CD4-positive, alpha-beta T cell treated with Interleukin-17A for 1 hour (primary cell): ENCODE results near the gene MYRIP.
"Not testable (repeated sequence)": the region's sequence is repeated elsewhere in the genome, so short reads cannot be mapped to it uniquely, and the experiment has no call there.

Experiments used
- DNase-seq: peaks from one replicate; pipeline ENCODE4 v3.0.0-alpha.2; 2020

Gene MYRIP

GRCh38 chr3:39809181-39809994, at the start of gene MYRIP:
MYRIP (plus strand) TSS chr3:39809609; CDS start chr3:39900817, 91,208 bp downstream.
- no peak for DNase-seq

- no peak for DNase-seq
Observed at GRCh38 chr3:39760325-39760724, 49.1 kb upstream of the MYRIP start.

GRCh38 chr3:39762537-39763070, 46.8 kb upstream of the MYRIP start:
- no peak for DNase-seq

- no peak for DNase-seq
Observed at GRCh38 chr3:39763390-39763789, 46.0 kb upstream of the MYRIP start.

- no peak for DNase-seq
Observed at GRCh38 chr3:39765575-39765974, 43.8 kb upstream of the MYRIP start.

GRCh38 chr3:39766433-39766832, 43.0 kb upstream of the MYRIP start:
- no peak for DNase-seq

GRCh38 chr3:39766909-39767308, 42.5 kb upstream of the MYRIP start:
- not testable (repeated sequence) for DNase-seq

GRCh38 chr3:39778168-39778567, 31.2 kb upstream of the MYRIP start:
- DNase-seq = not testable (repeated sequence)

GRCh38 chr3:39779511-39780230, 29.7 kb upstream of the MYRIP start:
- DNase-seq = no peak

GRCh38 chr3:39780352-39780751, 29.1 kb upstream of the MYRIP start:
- no peak for DNase-seq

GRCh38 chr3:39781025-39781424, 28.4 kb upstream of the MYRIP start:
- no peak for DNase-seq

GRCh38 chr3:39781632-39782031, 27.8 kb upstream of the MYRIP start:
- no peak for DNase-seq

GRCh38 chr3:39783680-39784079, 25.7 kb upstream of the MYRIP start:
- DNase-seq = no peak

GRCh38 chr3:39784922-39785321, 24.5 kb upstream of the MYRIP start:
- DNase-seq = no peak

- DNase-seq = no peak
Observed at GRCh38 chr3:39788128-39788883, 21.1 kb upstream of the MYRIP start.

- no peak for DNase-seq
Observed at GRCh38 chr3:39791603-39792002, 17.8 kb upstream of the MYRIP start.

GRCh38 chr3:39794880-39795279, 14.5 kb upstream of the MYRIP start:
- DNase-seq = no peak

GRCh38 chr3:39801216-39801615, 8.2 kb upstream of the MYRIP start:
- DNase-seq = no peak

- not testable (repeated sequence) for DNase-seq
Observed at GRCh38 chr3:39802486-39802885, 6.9 kb upstream of the MYRIP start.

GRCh38 chr3:39803956-39804355, 5.5 kb upstream of the MYRIP start:
- DNase-seq = no peak

GRCh38 chr3:39804951-39805350, 4.5 kb upstream of the MYRIP start:
- DNase-seq = no peak

GRCh38 chr3:39805650-39806049, 3.8 kb upstream of the MYRIP start:
- DNase-seq = no peak

GRCh38 chr3:39806820-39807219, 2.6 kb upstream of the MYRIP start:
- DNase-seq = no peak
